Renal cortical epithelial cell (primary cell): ENCODE results near the gene PSME2. TPM values are rescaled to one million over a fixed set of nuclear protein-coding genes. Genes with fewer than 3 reads are reported as not detected.

Experiments
- DNase-seq: peaks from one replicate; pipeline ENCODE4 v3.0.0-alpha.2; 2011; ENCODE audit warnings: low read depth
- total RNA-seq: library from RNA; depleted of rRNA; stranded (reverse); fragments of >200 nt; gene quantifications from 2 replicates; pipeline ENCODE4 v1.2.3, GENCODE V29; 2014

PSME2 gene
- total RNA-seq, 1 donor from 2014 or later = 69.3 TPM

DNA sequence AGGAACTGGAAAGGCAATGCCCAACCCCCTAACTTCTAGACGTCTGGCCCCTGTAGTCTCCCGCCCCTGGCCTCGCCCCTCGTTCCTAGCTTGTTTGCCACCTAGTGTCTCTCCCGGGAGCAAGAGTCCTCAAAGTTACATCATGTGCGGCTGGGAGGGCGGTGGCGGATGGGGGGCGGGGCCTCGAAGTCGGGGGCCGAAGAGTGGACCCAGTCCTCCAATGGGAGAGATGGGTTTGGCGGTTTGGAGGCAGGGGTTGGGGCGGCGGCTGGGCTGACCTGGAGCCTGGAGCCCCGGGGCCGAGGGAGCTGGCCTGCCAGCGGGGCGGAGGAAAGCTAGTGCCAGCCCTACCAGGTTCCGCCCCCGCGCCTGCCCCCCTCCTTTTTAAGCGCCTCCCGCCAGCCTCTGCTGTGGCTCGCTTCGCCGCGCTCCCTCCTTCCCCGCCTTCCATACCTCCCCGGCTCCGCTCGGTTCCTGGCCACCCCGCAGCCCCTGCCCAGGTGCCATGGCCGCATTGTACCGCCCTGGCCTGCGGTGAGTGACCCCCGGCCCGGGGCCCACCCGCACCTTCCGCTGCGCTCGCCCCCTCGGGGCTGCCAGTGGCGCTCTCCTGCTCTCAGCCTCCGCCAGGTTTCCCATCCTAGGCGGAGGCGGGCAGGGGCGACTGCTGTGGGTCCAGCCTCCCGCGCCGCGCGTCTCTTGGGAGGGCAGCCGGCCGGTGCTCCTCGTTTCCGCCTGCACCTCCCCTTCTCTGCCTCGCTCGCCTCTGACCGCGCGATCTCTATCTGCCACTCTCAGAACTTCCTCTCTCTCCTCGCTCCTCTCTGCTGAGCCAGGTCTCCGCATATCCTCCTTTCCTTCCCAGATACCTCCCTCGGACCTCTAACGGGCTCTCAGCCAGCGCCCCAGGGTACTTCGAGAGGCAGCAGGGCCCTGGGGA lies 52.2 kb downstream of the PSME2 start, which contains the start of gene PCK2:
Gene PCK2, plus strand, starts transcription at position 411 of the 940 bp plus-strand sequence. Its CDS starts 95 bp downstream, at position 506.
- DNase-seq = peak; percentile 74

Other genes starting within 250 kb of the PSME2 start
- 31.3 and 34.6 TPM in 2 replicates for gene DHRS4, start 192.8 kb downstream of the PSME2 start, total RNA-seq
- 8.3 and 9.4 TPM in 2 replicates for gene DHRS4L2, start 157.7 kb downstream of the PSME2 start, total RNA-seq
- 0.10 TPM in 1 of 2 replicates, not detected in the other for gene CARMIL3, start 94.6 kb downstream of the PSME2 start, total RNA-seq
- gene CPNE6, start 75.0 kb downstream of the PSME2 start, total RNA-seq = not detected in 2 replicates
- 18.5 and 28.0 TPM in 2 replicates for gene PCK2, start 52.3 kb downstream of the PSME2 start, total RNA-seq
- gene DCAF11, start 31.8 kb downstream of the PSME2 start, total RNA-seq = 73.8 and 112 TPM in 2 replicates
- gene NRL, start 31.7 kb downstream of the PSME2 start, total RNA-seq = 1.6 and 2.4 TPM in 2 replicates
- 0.25 TPM in 1 of 2 replicates, not detected in the other for gene FITM1, start 16.0 kb downstream of the PSME2 start, total RNA-seq
- 209 and 265 TPM in 2 replicates for gene PSME1, start 10.4 kb downstream of the PSME2 start, total RNA-seq
- 10.1 and 20.7 TPM in 2 replicates for gene EMC9, start 5.0 kb downstream of the PSME2 start, total RNA-seq
- 52.1 and 52.6 TPM in 2 replicates for gene RNF31, start 888 bp upstream of the PSME2 start, total RNA-seq
- gene IRF9, start 14.7 kb upstream of the PSME2 start, total RNA-seq = 78.3 and 87.7 TPM in 2 replicates
- 13.4 and 43.3 TPM in 2 replicates for gene REC8, start 25.5 kb upstream of the PSME2 start, total RNA-seq
- gene IPO4, start 42.2 kb upstream of the PSME2 start, total RNA-seq = 47.4 and 76.0 TPM in 2 replicates
- 75.4 and 153 TPM in 2 replicates for gene TM9SF1, start 48.8 kb upstream of the PSME2 start, total RNA-seq
- gene TSSK4, start 59.1 kb upstream of the PSME2 start, total RNA-seq = 0.05 TPM in 1 of 2 replicates, not detected in the other
- 38.4 and 65.1 TPM in 2 replicates for gene CHMP4A, start 66.9 kb upstream of the PSME2 start, total RNA-seq
- 10.0 and 10.2 TPM in 2 replicates for gene MDP1, start 69.5 kb upstream of the PSME2 start, total RNA-seq
- gene NEDD8, start 85.8 kb upstream of the PSME2 start, total RNA-seq = 146 and 185 TPM in 2 replicates
- gene GMPR2, start 86.3 kb upstream of the PSME2 start, total RNA-seq = 96.7 and 106 TPM in 2 replicates
- 46.8 and 75.5 TPM in 2 replicates for gene TINF2, start 96.0 kb upstream of the PSME2 start, total RNA-seq
- 0.45 and 1.6 TPM in 2 replicates for gene TGM1, start 116.6 kb upstream of the PSME2 start, total RNA-seq
- gene RABGGTA, start 125.0 kb upstream of the PSME2 start, total RNA-seq = 25.2 and 29.7 TPM in 2 replicates
- 18.3 and 29.9 TPM in 2 replicates for gene DHRS1, start 153.2 kb upstream of the PSME2 start, total RNA-seq
- 23.2 and 32.3 TPM in 2 replicates for gene NOP9, start 153.2 kb upstream of the PSME2 start, total RNA-seq
- 0.87 and 2.8 TPM in 2 replicates for gene CIDEB, start 161.4 kb upstream of the PSME2 start, total RNA-seq
- gene LTB4R2, start 163.5 kb upstream of the PSME2 start, total RNA-seq = 1.9 and 3.6 TPM in 2 replicates
- 0.17 and 1.3 TPM in 2 replicates for gene LTB4R, start 164.9 kb upstream of the PSME2 start, total RNA-seq
- gene ADCY4, start 188.5 kb upstream of the PSME2 start, total RNA-seq = 0.40 and 2.6 TPM in 2 replicates
- gene RIPK3, start 193.4 kb upstream of the PSME2 start, total RNA-seq = 1.8 and 9.7 TPM in 2 replicates
- 5.6 and 6.7 TPM in 2 replicates for gene NFATC4, start 221.6 kb upstream of the PSME2 start, total RNA-seq